HG02610 (cell line): ENCODE data around the gene PPP1R16B.

Experiments used
- ATAC-seq: cut with Tn5 transposase; IDR thresholded peaks from one replicate; pipeline ENCODE4 v1.9.1; 2021; ENCODE audit warnings: mild to moderate bottlenecking, moderate library complexity; ENCODE audit not compliant: unreplicated experiment

Gene PPP1R16B

GRCh38 chr20:38893565-38894090, 88.1 kb downstream of the PPP1R16B start:
- ATAC-seq: no peak

- no peak for ATAC-seq
Measured at GRCh38 chr20:38894091-38894847, 88.8 kb downstream of the PPP1R16B start.

GRCh38 chr20:38895098-38895949, 89.8 kb downstream of the PPP1R16B start:
- ATAC-seq: no peak

DNA sequence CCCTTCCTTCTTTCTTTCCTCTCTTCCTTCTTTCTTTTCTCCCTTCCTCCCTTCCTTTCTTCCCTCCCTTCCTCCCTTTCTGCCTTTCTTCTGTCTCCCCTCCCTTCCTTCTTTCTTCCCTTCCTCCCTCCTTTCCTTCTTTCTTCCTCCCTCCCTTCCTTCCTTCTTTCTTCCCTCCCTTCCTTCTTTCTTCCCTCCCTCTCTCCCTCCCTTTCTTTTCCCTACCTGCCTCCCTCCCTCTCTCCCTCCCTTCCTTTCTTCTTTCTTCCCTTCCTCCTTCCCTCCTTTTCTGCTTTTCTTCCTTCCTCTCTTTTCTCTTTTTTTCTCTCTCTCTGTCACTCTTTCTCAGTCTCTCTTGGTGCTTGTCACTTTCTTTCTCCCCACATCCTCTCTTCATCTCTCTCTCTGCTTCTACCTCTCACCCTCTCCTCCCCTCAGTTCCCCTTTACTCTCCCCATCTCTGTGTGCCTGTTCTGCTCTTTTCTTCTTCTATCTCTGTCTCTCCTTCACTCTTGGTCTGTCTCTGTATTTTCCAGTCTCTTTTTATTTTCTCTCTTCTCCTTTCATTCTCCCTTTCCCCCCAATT, 90.6 kb downstream of the PPP1R16B start:
- no peak for ATAC-seq

GRCh38 chr20:38897267-38897666, 91.8 kb downstream of the PPP1R16B start:
- ATAC-seq: no peak

DNA sequence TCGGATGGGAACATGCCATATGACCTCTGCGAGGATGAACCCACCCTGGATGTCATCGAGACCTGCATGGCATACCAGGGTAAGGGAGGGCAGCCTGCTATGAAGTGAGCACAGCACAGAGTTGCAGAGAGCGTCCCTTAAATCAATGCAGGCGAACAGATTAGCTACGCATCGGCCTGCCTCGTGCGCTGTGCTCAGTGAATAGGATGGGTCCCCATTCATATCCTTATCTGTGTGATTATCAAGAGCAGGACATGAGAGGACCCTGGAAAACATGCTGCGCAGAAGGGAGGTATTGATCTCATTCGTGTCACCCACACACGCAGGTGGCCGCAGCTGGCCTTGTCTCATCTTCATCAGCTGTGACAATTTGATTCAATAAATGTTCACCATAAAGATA, 95.1 kb downstream of the PPP1R16B start:
- no peak for ATAC-seq

DNA sequence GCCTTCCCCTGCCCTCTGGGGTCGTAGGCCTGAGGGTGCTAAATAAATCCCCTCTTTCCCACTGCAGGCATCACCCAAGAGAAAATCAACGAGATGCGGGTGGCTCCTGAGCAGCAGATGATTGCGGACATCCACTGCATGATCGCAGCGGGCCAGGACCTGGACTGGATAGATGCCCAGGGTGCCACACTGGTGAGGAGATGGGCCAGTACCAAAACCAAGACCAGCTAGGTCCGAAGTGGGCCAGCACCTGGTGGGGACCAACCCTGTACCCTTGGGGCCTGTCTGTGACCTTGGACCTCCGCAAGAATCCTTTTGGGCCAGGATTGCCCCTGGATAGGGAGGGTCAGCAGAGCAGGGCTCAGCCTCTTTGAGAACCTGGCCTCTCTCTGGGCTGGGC, 97.1 kb downstream of the PPP1R16B start:
- no peak for ATAC-seq

- ATAC-seq: no peak
Measured at GRCh38 chr20:38903335-38903734, 97.8 kb downstream of the PPP1R16B start.

- ATAC-seq: no peak
Measured at GRCh38 chr20:38905375-38905774, 99.9 kb downstream of the PPP1R16B start.

DNA sequence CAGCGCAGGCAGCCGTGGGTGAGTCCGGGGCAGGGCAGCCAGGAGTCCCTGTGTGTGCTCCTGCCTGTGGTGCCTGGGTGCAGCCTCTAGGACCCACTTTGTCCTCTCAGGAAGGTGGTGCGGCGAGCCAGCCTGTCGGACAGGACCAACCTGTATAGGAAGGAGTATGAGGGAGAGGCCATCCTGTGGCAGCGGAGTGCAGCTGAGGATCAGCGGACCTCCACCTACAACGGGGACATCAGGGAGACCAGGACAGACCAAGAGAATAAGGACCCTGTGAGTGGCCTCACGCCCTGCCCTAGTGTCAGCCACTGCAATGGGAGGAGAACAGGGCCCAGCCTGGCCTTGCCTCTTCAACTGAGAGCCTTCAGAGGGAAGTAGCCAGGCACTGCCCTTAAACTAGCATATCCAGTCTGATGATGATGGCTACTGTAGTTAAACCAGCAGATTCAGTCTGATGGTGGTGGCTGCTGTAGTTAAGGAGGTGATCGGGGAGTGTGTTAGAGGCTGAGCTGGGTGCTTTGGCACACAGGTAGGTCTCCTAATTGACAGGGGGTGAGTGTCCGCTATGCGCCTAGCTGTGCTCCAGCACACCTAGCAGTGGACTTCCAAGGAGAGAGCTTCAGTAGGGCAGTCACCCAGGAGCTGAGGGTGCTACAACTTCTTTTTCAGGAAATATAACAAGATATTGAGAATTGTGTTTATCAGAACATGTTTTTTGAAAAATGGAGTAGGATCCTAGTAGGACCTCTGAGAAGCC, 102.6 kb downstream of the PPP1R16B start:
- no peak for ATAC-seq

- no peak for ATAC-seq
Measured at GRCh38 chr20:38915355-38915754, 109.9 kb downstream of the PPP1R16B start.

- ATAC-seq: no peak
Measured at GRCh38 chr20:38917657-38918056, 112.2 kb downstream of the PPP1R16B start.

DNA sequence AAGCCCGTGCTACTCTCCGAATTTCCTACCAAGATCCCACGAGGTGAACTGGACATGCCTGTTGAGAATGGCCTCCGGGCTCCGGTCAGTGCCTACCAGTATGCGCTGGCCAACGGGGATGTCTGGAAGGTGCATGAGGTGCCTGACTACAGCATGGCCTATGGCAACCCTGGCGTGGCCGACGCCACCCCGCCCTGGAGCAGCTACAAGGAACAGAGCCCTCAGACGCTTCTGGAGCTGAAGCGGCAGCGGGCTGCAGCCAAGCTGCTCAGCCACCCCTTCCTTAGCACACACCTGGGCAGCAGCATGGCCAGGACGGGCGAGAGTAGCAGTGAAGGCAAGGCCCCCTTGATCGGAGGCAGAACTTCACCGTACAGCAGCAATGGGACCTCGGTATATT, 112.7 kb downstream of the PPP1R16B start:
- no peak for ATAC-seq

GRCh38 chr20:38919683-38920082, 114.2 kb downstream of the PPP1R16B start:
- ATAC-seq: no peak

- ATAC-seq: no peak
Measured at GRCh38 chr20:38920411-38920810, 114.9 kb downstream of the PPP1R16B start.

DNA sequence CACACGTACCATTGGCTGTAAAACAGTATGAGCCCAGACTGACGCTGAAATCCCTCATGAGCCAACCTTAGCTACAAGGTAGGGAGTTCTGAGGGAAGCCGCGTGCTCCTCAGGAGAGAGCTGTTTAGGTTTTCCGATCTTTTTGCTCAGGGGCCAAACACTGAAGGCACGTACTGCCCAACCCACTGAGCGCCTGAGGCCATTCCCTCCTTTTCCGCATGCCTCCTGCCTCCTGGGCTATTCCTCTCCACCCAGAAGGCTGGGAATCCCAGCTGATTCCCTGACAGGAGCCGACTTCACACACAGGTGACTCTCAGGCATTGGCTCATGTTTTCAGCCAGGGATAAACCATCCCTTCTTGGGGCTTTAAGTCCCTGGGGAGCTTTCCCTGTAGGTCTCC, 115.4 kb downstream of the PPP1R16B start:
- no peak for ATAC-seq

DNA sequence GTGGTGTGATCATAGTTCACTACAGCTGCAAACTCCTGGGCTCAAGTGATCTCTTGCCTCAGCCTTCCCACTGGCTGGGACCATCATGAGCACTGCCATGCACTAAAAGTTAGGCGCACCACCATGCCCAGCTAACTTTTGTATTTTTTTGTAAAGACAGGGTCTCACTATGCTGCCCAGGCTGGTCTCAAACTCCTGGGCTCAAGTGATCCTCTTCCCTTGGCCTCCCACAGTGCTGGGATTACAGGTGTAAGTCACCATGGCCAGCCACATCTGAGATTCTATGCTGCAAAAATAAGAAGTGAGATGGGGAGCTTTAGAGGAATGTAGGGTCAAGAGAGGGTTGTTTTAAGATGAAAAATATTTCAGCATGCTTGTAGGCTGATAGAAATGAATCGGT, 119.2 kb downstream of the PPP1R16B start:
- ATAC-seq: no peak

- ATAC-seq: peak; percentile 96
Measured at GRCh38 chr20:38926142-38926933, 120.8 kb downstream of the PPP1R16B start, which contains the start of gene FAM83D. Gene FAM83D (plus strand): TSS chr20:38926417. CDS start chr20:38926443, 26 bp downstream.

GRCh38 chr20:38926934-38927616, 121.6 kb downstream of the PPP1R16B start:
- no peak for ATAC-seq
